H1 (cell line): Measurements from ENCODE around the gene MAS1L.

Experiments used
- CBX8 ChIP-seq: fragments of 300-800, 300-1000 bp; sonication (generic); IDR thresholded peaks from 2 replicates; pipeline ENCODE4 v1.7.1; 2016; ENCODE audit warnings: low read depth, low read length, borderline replicate concordance
- CTCF ChIP-seq, 3 experiments: IDR thresholded peaks; 1 replicate in 2 of 3; 2 replicates in 1 of 3; pipeline versions ENCODE4 v1.5.1 to v1.6.1; 2011; ENCODE audit warnings: low read length in 3 of 3, mild to moderate bottlenecking in 3 of 3, inconsistent platforms in 2 of 3, low read depth in 1 of 3, moderate library complexity in 1 of 3; ENCODE audit not compliant: insufficient read depth in 1 of 3; ENCODE audit errors: control extremely low read depth in 1 of 3
- EZH2 ChIP-seq: fragments of 200-600 bp; sonication (generic); IDR thresholded peaks from 2 replicates; pipeline ENCODE4 v1.7.1; 2012; ENCODE audit warnings: low read depth, mild to moderate bottlenecking, moderate library complexity, low read length, inconsistent platforms; ENCODE audit not compliant: severe bottlenecking
- HDAC2 ChIP-seq, 2 experiments: fragments of 300-600 bp in 1 of 2; sonication (generic) in 1 of 2; IDR thresholded peaks; 2 replicates each; pipeline ENCODE4 v1.6.1; 2011 to 2012; ENCODE audit warnings: low read depth in 2 of 2, low read length in 2 of 2, mild to moderate bottlenecking in 2 of 2, moderate library complexity in 2 of 2, borderline replicate concordance in 1 of 2, inconsistent platforms in 1 of 2
- MAFK ChIP-seq: IDR thresholded peaks from 2 replicates; pipeline ENCODE4 v1.6.1; 2012; ENCODE audit warnings: low read depth, mild to moderate bottlenecking, improper control_type of control experiment, low read length
- PHF8 ChIP-seq: fragments of 200-600 bp; sonication (generic); conservative IDR thresholded peaks from 2 replicates; pipeline ENCODE4 v1.7.1; 2012; ENCODE audit warnings: low read depth, mild to moderate bottlenecking, inconsistent platforms, low read length, moderate library complexity
- POLR2A ChIP-seq, 2 experiments: IDR thresholded peaks; 1 replicate in 1 of 2; 2 replicates in 1 of 2; pipeline ENCODE4 v1.6.1; 2011; ENCODE audit warnings: low read depth in 2 of 2, low read length in 2 of 2, mild to moderate bottlenecking in 2 of 2; ENCODE audit errors: control extremely low read depth in 1 of 2
- RXRA ChIP-seq: IDR thresholded peaks from 2 replicates; pipeline ENCODE4 v1.6.1; 2011; ENCODE audit warnings: low read depth, mild to moderate bottlenecking, low read length, moderate library complexity; ENCODE audit not compliant: insufficient read depth
- SIX5 ChIP-seq: IDR thresholded peaks from 2 replicates; pipeline ENCODE4 v1.6.1; 2011; ENCODE audit warnings: mild to moderate bottlenecking, low read depth, low read length
- SRF ChIP-seq: IDR thresholded peaks from 2 replicates; pipeline ENCODE4 v1.6.1; 2011; ENCODE audit warnings: mild to moderate bottlenecking, low read depth, low read length, moderate library complexity
- ZNF274 ChIP-seq: IDR thresholded peaks from 2 replicates; pipeline ENCODE4 v1.7.0; 2012; ENCODE audit warnings: low read length, borderline replicate concordance; ENCODE audit errors: extremely low read depth

- TF ChIP-seq POLR2A (IDR thresholded peaks at IDR 0.05; ENCODE audit: control extremely low read depth in 1 of 2, low read depth in 2 of 2, low read length in 2 of 2) (no peak), CTCF (IDR thresholded peaks at IDR 0.05; ENCODE audit: control extremely low read depth in 1 of 3, insufficient read depth in 1 of 3, low read depth in 1 of 3, low read length in 3 of 3) (no peak), SIX5 (no peak), HDAC2 (IDR thresholded peaks at IDR 0.05; ENCODE audit: borderline replicate concordance in 1 of 2, low read depth in 2 of 2, low read length in 2 of 2) (no peak), CBX8 (no peak), SRF (no peak), ZNF274 (no peak), EZH2 (no peak), MAFK (no peak), RXRA (no peak), PHF8 (no peak)
These were observed 13.3 kb upstream of the MAS1L start for GRCh38 chr6:29501106-29501505.
